Neural cell (in vitro differentiated cells): ENCODE data around the gene KBTBD12.

Experiments
- CTCF ChIP-seq: fragments of 450-650 bp; IDR thresholded peaks from 2 replicates; pipeline ENCODE4 v1.5.1; 2014; ENCODE audit warnings: antibody characterized with exemption, mild to moderate bottlenecking, moderate library complexity; ENCODE audit not compliant: poor library complexity, severe bottlenecking
- EP300 ChIP-seq: fragments of 450-650 bp; conservative IDR thresholded peaks from 2 replicates; pipeline ENCODE4 v1.6.1; 2014; ENCODE audit warnings: antibody characterized with exemption, mild to moderate bottlenecking, moderate library complexity; ENCODE audit not compliant: poor library complexity, severe bottlenecking
- EZH2 ChIP-seq: fragments of 200-600, 300-800 bp; shearing (Covaris generic), sonication (generic); IDR thresholded peaks from 2 replicates; pipeline ENCODE4 v1.6.1; 2014; ENCODE audit warnings: antibody characterized with exemption, low read length, borderline replicate concordance, mild to moderate bottlenecking; ENCODE audit not compliant: insufficient read depth, poor library complexity, severe bottlenecking
- MXI1 ChIP-seq: fragments of 450-650 bp; conservative IDR thresholded peaks from 2 replicates; pipeline ENCODE4 v1.6.1; 2014; ENCODE audit warnings: antibody characterized with exemption, mild to moderate bottlenecking; ENCODE audit not compliant: poor library complexity, severe bottlenecking
- POLR2AphosphoS5 ChIP-seq: IDR thresholded peaks from 2 replicates; pipeline ENCODE4 v1.6.1; 2012
- REST ChIP-seq: IDR thresholded peaks from 2 replicates; pipeline ENCODE4 v1.6.1; 2012; ENCODE audit warnings: borderline replicate concordance
- SMC3 ChIP-seq: fragments of 450-650 bp; conservative IDR thresholded peaks from 2 replicates; pipeline ENCODE4 v1.6.1; 2014; ENCODE audit warnings: antibody characterized with exemption, mild to moderate bottlenecking, moderate library complexity; ENCODE audit not compliant: poor library complexity
- TAF1 ChIP-seq: IDR thresholded peaks from 2 replicates; pipeline ENCODE4 v1.6.1; 2012; ENCODE audit warnings: low read depth

- TF ChIP-seq CTCF = no peak
- TF ChIP-seq SMC3 = no peak
- TF ChIP-seq REST = no peak
- TF ChIP-seq MXI1 = no peak
- TF ChIP-seq EP300 = no peak
- no peak for TF ChIP-seq TAF1
- TF ChIP-seq POLR2AphosphoS5 = no peak
- TF ChIP-seq EZH2 = no peak
Observed at GRCh38 chr3:127953091-127954035, 38.3 kb downstream of the KBTBD12 start.
